WI38 (cell line): ENCODE results near the gene TYK2.
A peak's percentile ranks its signal among the peaks of the same experiment; 100 is the strongest.

Experiments used
- H3K4me3 ChIP-seq: 2 replicates; pipeline ENCODE4 v1.5.1; 2011; ENCODE audit warnings: low read depth, mild to moderate bottlenecking, control low read depth, low read length
- TF ChIP-seq, protein P1 (sequence below): IDR thresholded peaks from 2 replicates; pipeline ENCODE4 v1.5.1; 2012; ENCODE audit warnings: low read depth, mild to moderate bottlenecking, control low read depth, low read length

TYK2 gene

DNA sequence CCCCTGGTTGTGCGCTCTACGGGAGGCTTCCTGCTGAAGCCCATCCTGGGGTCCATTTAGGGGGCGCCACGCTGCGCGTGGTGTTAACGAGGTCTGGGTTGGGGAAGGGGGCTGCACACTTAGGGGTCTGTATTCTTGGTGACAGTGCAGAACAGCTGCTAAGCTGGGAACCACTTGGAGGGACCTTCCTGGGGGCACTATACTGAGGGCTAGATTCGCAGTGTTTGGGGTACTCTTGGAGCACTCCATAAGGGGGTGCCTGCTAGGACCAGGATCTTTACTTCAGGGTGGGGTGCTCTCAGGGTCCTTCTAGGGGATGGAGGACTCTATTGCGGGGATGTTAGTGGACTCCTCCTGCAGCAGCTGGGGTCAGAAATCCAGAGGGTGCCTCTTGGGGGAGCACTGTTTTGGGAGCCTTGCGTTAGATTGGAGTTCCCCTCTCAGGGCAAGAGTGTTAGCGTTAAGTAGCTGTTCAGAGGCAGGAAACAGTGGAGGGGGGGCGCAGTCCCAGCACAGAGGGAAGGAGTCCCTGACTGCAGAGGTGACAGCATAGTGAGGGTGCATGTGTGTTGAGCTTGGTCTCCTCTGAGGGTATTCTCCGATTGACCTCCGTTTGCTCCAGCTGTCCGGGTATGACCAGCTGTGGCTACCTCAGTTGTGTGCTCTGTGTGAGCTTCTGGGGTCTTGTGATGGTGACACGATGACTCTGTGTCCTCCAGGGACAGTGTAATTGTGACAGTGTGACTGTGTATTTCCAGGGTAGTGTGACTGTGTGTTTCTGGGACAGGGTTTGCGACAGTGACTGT, 41.1 kb upstream of the TYK2 start:
- peak overlapping the region; percentile 55 for H3K4me3 ChIP-seq
- TF ChIP-seq, protein P1, sequence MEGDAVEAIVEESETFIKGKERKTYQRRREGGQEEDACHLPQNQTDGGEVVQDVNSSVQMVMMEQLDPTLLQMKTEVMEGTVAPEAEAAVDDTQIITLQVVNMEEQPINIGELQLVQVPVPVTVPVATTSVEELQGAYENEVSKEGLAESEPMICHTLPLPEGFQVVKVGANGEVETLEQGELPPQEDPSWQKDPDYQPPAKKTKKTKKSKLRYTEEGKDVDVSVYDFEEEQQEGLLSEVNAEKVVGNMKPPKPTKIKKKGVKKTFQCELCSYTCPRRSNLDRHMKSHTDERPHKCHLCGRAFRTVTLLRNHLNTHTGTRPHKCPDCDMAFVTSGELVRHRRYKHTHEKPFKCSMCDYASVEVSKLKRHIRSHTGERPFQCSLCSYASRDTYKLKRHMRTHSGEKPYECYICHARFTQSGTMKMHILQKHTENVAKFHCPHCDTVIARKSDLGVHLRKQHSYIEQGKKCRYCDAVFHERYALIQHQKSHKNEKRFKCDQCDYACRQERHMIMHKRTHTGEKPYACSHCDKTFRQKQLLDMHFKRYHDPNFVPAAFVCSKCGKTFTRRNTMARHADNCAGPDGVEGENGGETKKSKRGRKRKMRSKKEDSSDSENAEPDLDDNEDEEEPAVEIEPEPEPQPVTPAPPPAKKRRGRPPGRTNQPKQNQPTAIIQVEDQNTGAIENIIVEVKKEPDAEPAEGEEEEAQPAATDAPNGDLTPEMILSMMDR, result no peak

DNA sequence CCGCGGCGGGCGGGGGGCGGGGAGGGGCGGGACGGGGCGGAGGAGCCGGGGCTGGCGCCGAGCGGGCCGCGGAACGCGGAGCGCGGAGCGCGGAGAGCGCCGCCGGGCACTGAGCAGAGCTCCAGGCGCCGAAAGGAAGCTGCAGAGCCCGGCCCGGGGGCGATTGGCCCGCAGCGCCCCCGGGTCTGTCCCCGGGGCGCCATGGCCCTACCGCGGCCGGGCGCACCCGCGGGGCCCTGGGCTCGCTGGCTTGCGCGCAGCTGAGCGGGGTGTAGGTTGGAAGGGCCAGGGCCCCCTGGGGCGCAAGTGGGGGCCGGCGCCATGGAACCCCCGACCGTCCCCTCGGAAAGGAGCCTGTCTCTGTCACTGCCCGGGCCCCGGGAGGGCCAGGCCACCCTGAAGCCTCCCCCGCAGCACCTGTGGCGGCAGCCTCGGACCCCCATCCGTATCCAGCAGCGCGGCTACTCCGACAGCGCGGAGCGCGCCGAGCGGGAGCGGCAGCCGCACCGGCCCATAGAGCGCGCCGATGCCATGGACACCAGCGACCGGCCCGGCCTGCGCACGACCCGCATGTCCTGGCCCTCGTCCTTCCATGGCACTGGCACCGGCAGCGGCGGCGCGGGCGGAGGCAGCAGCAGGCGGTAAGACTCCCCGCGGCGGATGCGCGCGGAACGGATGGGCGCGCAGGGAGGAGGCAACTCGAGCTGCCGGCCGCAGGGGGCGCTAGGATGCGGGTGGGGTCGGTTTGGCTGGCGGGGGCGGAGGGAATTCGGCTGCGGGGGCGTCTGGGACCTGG, 40.3 kb upstream of the TYK2 start, which contains the start of gene PDE4A:
Gene PDE4A, plus strand, starts transcription at position 95 of the 796 bp plus-strand sequence. Its CDS starts 227 bp downstream, at position 322.
- H3K4me3 ChIP-seq, result peak within 1 kb of the TSS; percentile 55
- TF ChIP-seq, protein P1, result peak; percentile 42

DNA sequence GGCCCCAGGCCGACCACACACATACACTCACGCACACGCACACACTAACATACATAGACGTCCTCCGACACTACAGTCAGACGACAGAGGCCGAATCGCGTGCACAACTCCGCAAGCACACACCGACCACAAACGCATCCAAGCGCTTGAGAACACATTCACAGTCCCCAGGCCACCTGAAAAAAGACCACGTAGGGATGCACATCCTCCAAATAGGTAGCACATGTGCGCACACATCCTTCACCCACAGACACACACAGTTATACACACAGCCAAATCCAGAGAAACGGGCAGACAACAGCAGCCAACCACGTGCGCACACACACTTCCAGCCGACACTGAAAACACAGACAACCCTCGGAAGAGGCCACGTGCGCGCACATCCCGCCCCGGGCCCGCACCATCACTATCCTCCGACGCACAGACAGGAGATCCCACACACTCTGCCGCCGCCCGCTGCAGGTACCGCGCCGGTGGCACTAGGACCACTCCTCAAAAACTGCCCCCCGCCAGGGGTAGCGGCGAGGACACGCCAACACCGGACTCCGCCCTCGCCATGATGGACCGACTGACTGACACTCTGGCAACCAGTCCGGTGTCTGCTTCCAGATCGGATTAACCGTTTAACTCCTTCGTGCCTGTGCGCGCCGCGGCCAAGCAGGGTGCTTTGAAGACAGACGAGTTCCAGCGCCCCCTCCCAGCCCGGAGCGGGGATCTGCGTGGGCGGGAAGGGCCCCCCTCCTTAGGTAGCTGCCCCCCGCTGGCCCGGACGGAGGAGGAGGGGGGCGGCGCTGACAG, 39.5 kb upstream of the TYK2 start:
- peak overlapping the region; percentile 55 for H3K4me3 ChIP-seq
- TF ChIP-seq, protein P1, result no peak

DNA sequence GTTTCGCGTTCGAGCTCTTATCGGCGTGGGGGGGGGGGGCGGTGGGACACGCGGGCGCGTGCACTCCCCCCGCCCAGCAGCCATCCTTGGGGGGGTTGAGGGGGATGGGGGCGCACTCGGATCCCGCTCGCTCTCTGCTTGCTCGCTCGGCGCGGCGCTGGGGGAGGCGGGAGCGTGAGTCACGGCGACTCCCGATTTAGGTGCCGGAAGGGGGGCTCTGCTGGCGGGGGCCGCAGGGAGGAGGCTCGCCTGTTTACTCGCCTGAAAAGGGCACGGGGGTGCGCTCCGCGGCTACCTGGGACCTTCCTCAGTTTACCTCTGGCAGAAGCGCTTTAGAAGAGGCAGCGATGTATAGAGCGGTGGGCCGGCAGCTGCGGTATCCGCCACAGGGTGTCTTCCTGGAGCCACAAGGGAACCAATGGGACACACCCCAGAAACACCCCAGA, 38.9 kb upstream of the TYK2 start:
- TF ChIP-seq, protein P1, result no peak
- H3K4me3 ChIP-seq, result peak overlapping the region; percentile 55

DNA sequence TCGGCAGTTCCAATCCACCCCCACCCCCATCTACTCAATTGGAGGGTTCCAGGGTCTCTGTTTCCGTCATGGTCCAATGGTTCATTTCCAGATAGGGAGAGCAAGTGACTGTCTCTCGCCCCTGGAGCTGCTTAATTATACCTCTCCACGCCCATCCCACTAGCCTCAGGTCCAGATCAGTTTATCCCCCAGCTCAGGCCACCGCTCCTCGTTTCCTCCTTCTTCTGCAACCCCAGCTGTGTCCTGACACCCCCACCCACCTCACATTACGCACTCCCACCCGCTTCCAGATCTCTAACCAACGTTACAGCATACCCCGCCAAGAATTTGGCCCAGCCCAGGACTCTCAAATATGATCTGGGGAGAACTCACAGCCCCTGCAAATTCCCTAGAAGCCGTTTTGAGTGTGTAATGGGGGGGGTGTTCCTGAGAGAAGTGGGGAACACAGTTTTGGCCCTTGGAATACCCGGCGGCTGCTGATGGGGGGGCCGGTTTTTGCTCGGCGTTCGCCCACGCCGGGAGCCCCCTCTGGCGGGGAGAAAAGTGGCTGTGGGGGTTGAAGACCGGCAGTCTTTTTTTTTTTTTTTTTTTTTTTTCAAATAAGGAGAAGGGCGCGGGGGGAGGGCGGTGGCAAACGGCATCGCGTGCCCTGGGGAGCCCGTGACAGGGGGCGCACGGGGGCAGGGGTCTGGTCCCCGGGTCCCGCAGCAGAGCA, 38.3 kb upstream of the TYK2 start:
- TF ChIP-seq, protein P1, result peak; percentile 15; the same call in 1 of the 2 replicates
- H3K4me3 ChIP-seq, result peak overlapping the region; percentile 55

DNA sequence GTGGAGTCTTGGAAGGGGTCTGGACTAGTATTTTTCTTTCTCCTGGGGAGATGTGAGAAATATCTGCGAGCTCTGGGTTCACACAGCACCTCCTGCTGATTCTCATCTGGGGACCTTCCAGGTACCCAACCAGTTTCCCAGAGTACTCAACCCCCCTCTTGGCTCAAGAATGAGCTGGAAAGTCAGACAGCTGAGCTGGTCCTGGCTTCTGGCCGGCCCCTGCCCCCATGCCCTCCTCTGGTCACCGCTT, 37.8 kb upstream of the TYK2 start:
- no peak overlapping the region for H3K4me3 ChIP-seq
- TF ChIP-seq, protein P1, result no peak
